Forelimb muscle (tissue), 1 donor: ENCODE measurements around the gene SPRING1. TPM values are rescaled to one million over a fixed set of nuclear protein-coding genes. Genes with fewer than 3 reads are reported as not detected.

ENCODE experiments used
- DNase-seq: peaks from one replicate; pipeline ENCODE4 v3.0.0-alpha.2; 2013; ENCODE audit warnings: low read depth
- polyA plus RNA-seq: library from polyadenylated mRNA; unstranded; fragments of 120-200 nt; gene quantifications from one replicate; pipeline ENCODE4 v1.2.1, GENCODE V29; 2013; ENCODE audit not compliant: insufficient read length

The SPRING1 gene
- polyA plus RNA-seq, 1 donor = 11.6 TPM

- no peak for DNase-seq
Observed at GRCh38 chr12:116739381-116739887, 1.6 kb upstream of the SPRING1 start.

- no peak for DNase-seq
Observed at GRCh38 chr12:116736962-116737773, 701 bp downstream of the SPRING1 start.

DNA sequence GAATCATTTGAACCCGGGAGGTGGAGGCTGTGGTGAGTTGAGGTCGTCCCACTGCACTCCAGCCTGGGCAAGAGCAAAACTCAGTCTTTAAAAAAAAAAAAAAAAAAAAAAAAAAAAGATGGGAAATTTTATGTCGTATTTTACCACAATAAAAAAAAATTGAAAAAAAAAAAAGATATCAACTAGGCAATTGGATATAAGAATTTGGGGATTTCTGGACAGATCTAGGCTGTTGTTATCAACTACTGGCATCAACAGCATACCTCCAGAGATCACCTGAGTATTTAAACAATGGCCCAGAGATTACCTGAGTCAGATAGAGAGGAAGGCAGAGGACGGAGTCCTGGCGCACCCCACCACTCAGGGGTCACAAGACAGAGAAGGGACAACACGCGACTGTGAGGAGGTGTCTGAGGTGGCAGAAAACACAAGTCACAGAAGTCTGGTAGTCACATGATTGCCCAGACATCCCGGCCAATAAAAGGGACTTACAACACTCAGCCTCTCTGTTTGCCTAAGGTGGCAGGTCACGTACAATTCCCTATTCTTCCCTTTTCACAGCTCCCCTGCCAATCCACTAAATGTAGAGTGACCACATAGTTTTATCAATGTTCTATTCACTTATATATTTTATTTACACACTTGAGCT, 1.8 kb downstream of the SPRING1 start:
- no peak for DNase-seq

DNA sequence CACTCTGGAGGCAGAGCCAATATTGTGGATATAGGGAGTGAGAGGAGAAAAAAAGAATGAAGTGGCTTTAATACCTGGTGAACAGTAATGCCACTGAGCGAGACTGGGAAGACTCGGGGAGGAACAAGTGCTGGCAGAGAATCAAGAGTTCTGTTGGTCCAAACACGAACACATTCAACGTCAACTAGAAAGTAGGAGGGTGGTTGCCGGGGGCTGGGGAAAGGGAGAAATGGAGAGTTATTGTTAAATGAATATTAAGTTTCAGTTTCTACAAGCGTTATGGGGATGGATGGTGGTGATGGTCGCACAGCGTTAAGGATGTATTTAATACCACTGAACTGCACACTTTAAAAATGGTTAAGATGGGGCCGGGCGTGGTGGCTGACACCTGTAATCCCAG, 2.8 kb downstream of the SPRING1 start:
- DNase-seq = no peak

- DNase-seq = no peak
Observed at GRCh38 chr12:116734156-116734768, 3.6 kb downstream of the SPRING1 start.

- DNase-seq = no peak
Observed at GRCh38 chr12:116731801-116732200, 6.1 kb downstream of the SPRING1 start.

- DNase-seq = no peak
Observed at GRCh38 chr12:116727891-116728290, 10.0 kb downstream of the SPRING1 start.

GRCh38 chr12:116727261-116727660, 10.6 kb downstream of the SPRING1 start:
- no peak for DNase-seq

DNA sequence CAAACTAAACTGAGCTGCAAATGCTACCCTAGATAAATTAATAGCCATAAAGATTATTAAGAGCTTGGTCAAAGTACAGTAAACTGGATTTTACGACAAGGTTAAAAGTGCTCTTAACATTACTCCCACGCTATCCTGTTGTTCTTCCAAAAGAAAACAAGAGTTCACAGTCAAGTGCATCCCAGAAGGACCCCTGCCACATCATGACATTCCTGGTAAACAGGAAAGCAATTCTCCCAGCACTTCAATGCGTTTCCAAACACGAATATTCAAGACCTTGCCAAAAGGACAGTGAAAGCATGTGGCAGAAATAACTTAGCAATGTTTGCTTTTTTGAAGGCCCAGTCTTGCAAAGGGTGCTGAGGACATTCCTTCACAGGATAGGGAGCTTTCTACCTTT, 11.2 kb downstream of the SPRING1 start:
- DNase-seq = no peak

- no peak for DNase-seq
Observed at GRCh38 chr12:116722245-116722644, 15.6 kb downstream of the SPRING1 start.

DNA sequence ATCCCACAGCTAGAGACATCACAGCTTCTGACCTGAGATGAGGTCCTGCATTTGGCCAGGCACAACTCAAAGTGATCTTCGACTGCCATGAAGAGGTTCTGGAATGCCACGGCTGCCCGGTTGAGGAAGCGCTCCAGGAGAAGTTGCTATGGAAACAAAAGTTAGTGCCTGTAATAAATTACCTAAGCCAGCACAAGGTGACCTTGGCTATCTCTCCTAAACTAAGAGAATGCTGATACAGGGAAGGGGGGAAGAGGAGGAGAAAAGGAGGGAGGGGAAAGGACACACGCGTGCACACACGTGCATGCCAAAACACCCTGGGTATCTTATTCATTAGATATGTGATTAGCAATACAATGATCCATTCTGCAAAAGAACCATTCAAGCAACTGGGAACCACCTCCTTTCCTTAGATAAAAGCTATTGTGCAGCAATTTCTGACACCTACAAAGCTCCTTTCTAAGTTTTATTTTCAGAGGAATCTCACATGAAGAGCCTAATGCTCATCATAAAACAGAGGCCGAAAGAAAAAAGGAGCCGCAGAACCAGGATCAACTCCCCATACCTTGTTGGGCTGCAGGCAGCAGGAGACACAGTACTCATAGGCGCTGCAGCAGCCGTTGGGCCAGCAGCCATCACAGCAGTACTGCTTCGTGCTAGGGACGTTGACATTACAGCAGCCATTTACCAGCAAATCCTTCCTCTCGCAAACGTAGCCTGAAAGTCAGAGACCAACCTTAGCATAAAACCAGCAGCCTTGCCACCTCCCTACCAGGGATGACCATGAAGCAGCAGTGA, 17.9 kb downstream of the SPRING1 start:
- DNase-seq = no peak

DNA sequence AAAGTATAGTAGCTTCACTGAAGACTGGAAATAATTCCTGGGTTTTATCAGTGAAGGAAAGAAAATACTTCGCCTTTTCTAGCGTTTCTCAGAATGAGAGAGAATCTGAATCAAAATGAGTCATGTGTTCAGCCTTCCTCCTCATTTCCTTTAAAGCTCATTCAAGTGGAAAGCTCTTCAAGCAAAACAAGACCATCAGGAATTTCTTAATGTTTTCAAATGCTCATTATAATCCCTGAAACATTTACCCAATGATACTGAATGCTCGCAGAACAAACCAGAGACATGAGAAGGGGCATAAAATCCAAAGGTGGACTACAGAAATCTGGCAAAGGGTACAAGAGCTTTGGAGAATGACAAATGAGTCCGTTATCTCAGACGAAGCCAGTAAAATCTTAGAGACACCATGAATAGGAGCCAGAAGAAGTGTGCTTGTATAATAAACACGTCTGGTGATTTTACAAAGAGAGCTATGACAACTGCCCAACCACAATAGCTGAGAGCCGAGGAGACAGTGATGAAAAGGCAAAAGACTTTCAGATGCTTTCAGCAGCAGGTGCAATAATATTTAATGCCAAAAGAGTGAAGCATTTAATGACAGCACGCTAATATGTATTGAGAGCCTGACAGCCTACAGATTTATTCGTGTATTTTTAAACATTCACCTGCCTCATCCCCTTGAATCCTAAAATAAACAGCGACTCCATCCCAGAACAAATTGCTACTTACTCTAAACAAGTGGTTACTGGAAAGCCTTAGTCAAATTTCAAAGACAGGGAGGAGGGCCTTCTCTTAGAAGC, 19.0 kb downstream of the SPRING1 start:
- DNase-seq = no peak

DNA sequence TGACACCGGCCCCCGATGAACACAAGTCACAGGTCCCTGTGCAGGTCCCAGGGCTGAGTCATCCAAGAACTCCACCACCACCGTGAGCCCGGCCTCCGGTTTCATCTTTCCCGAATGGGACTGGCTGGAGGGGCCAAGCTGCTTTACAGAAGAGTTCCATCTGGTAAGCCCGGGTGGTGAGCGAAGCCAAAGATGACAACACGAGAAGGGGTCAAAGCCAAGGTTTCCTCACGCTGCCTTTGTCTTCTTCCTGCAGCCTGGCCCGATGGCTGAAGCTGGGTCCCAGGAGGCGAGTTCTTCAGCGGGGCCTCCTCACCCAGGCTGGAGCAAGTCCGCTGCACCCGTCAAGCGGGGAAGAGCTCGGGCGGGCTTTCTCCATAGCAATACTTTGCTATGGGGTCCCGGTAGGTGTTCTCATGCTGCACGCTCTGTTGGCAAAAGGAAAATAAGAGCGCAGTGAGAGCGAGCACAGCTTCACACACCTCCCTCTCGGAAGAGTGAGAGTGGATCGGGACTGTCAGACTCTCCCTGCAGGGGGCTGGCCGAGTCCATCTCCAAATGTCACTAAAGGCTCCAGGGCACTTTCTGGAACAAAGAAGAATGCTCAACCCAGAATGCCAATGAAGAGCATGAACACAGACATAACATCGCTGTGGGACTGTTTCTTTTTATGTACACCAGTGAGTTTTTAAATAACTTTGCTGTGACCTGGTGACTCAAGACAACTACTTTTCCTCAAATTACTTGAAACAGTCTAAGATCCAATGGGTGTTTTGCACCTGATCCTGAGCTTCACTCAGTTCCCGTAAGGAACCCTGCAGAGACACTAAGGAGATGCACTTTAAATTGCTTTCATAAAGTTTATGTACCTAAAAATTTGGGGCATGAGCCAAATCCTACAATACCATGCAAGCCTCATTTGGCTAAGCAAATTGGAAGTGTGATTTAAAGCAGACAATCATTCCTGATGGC, 20.1 kb downstream of the SPRING1 start:
- peak; percentile 66 for DNase-seq

DNA sequence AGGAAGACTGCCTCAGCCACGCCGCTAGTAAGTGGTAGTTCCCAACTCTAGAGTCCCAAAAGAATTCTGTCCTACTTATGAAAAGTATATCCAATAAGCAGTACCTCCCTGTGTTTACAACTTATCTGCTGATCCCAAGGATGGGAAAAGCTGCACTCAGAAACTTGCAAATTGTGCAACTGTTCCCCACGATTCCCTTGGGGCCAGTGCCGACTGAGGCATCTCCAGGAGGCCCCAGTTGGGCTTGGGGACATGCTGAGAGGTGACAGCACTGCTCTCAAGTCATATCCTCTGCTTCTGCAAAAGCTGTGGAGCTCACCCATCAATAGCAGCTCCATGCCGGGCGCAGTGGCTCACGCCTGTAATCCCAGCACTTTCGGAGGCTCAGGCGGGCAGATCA, 23.7 kb downstream of the SPRING1 start:
- no peak for DNase-seq

DNA sequence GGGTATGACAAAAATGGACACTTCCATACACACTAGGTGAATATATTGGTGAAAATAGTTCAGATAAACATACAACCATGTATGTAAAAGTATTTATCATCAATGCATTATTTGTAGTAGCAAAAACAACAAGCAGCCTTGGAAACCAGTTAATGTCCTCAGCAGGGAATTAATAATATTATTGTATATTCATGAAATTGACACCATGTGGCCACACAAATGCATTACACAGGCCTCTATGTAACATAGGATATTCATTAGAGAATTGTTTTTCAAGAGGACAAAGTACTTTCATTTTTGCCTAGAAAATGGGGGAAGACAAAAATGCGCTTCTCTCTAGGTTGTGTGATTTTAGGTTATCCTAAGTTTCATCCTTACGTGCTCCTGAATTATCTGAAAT, 24.3 kb downstream of the SPRING1 start:
- DNase-seq = no peak

DNA sequence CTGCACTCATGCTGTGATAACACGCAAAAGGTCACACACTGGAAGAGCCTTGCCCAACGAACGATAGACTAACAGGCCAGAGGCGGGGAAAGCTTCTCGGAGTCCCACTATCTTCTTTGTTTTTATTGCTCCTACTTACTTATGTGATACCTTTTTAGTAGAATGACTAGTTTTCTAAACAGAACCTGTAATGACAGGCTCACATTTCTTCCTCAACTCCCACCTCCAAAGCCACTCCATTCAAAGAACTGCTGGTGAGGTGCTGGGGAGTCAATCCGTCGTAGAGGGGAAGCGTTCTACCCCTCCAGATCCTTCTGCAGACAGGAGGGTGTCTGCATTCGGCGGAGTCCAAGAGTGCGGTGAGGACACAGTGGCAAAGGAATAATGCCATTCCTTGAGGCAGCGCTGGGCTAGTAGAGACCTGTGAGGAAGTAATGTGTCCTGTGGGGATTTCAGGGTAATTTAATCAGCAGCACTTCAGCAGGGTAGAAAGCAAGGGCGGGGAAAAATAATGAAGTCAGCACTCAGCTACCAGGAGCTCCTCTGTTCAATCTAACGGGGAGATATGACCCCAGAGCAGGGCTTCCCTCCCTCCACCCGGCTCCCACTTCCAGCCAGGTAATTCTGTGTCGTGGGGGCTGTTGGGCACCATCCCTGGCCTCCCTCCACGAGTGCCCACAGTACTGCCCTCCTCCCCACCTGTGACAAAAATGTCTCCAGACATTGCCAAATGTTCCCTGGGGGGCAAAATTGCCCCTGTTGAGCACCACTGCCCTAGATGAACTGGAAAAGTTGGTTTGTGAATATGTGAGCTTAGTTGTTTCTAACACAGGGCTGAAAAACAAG, 25.2 kb downstream of the SPRING1 start:
- DNase-seq = no peak

DNA sequence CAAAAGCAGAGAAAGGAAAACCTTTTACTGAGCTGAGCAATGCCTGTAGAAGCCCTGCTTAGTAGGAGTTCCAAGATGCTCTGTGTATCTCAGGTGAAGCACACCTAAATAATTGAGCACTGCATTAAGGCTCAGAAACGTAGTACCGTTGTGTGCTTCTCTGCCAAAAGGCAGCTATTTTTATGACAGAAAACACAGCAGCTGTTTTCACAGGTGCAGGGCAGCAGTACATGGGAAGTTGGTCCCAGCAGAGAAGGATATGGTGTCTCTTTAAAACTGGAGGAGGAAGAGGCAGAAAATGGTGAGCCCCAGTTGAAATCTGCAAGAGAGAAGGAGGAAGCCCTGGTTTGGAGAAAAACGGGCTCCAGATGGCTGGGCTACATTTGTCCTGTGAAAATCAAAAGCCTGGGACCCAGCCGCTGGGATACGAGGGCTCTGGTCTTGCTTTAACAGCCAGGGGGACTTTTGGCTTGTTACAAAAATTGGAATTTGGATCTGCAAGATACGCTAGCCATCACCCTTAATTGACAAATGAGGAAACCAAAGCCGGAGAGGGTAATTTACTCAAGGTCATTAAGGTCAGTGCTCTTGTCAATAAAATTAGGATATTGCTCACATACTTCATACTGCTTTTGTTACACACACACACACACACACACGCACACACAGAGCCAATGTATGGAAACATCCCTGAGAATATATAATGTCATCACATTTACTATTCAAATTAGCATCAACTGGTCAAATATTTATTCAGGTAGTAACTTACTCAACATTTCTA, 27.3 kb downstream of the SPRING1 start:
- no peak for DNase-seq

- no peak for DNase-seq
Observed at GRCh38 chr12:116709768-116710167, 28.1 kb downstream of the SPRING1 start.
